HEK293T (cell line): Measurements from ENCODE around the gene KCND3.

Experiments used
- CTCF ChIA-PET: fragments of 350-600 bp; formaldehyde crosslinking; extraction: SDS; loops from one replicate; lab custom pipeline; 2021; ENCODE audit warnings: antibody characterized with exemption, inconsistent platforms; lab: Yijun Ruan, JAX
- POLR2A ChIA-PET: fragments of 350-600 bp; formaldehyde crosslinking; extraction: SDS; loops from one replicate; lab custom pipeline; 2020; ENCODE audit warnings: antibody characterized with exemption, inconsistent platforms; lab: Yijun Ruan, JAX
- DNase-seq: peaks from one replicate; pipeline ENCODE4 v3.0.0; 2012; ENCODE audit warnings: mixed read lengths; ENCODE audit errors: extremely low spot score
- ARNT ChIP-seq: fragments of 450-650 bp; IDR thresholded peaks from 2 replicates; pipeline ENCODE4 v1.6.1; 2017; ENCODE audit warnings: mild to moderate bottlenecking
- BHLHE40 ChIP-seq: fragments of 450-650 bp; IDR thresholded peaks from 2 replicates; pipeline ENCODE4 v1.6.1; 2016; ENCODE audit warnings: mild to moderate bottlenecking, moderate library complexity, borderline replicate concordance
- CTBP1 ChIP-seq: fragments of 450-650 bp; IDR thresholded peaks from 2 replicates; pipeline ENCODE4 v1.6.1; 2016; ENCODE audit warnings: borderline replicate concordance
- ELF4 ChIP-seq: fragments of 450-650 bp; IDR thresholded peaks from 2 replicates; pipeline ENCODE4 v1.6.1; 2017; ENCODE audit warnings: antibody characterized with exemption
- FOXA1 ChIP-seq: fragments of 450-650 bp; IDR thresholded peaks from 2 replicates; pipeline ENCODE4 v1.6.1; 2016; ENCODE audit warnings: mild to moderate bottlenecking
- FOXK2 ChIP-seq: fragments of 450-650 bp; IDR thresholded peaks from 2 replicates; pipeline ENCODE4 v1.6.1; 2016; ENCODE audit warnings: mild to moderate bottlenecking
- FOXM1 ChIP-seq: fragments of 450-650 bp; IDR thresholded peaks from 2 replicates; pipeline ENCODE4 v1.6.1; 2017; ENCODE audit warnings: mild to moderate bottlenecking, borderline replicate concordance
- HDGF ChIP-seq: fragments of 450-650 bp; IDR thresholded peaks from 2 replicates; pipeline ENCODE4 v1.6.1; 2017; ENCODE audit warnings: antibody characterized with exemption, borderline replicate concordance
- L3MBTL2 ChIP-seq: fragments of 450-650 bp; conservative IDR thresholded peaks from 2 replicates; pipeline ENCODE4 v1.6.1; 2016; ENCODE audit warnings: mild to moderate bottlenecking
- LEF1 ChIP-seq: fragments of 450-650 bp; IDR thresholded peaks from 2 replicates; pipeline ENCODE4 v1.6.1; 2017; ENCODE audit warnings: mild to moderate bottlenecking, borderline replicate concordance
- NFRKB ChIP-seq: fragments of 450-650 bp; IDR thresholded peaks from 2 replicates; pipeline ENCODE4 v1.6.1; 2016; ENCODE audit warnings: mild to moderate bottlenecking, moderate library complexity
- SP1 ChIP-seq: fragments of 450-650 bp; IDR thresholded peaks from 2 replicates; pipeline ENCODE4 v1.6.1; 2017
- SUZ12 ChIP-seq: fragments of 450-650 bp; IDR thresholded peaks from 2 replicates; pipeline ENCODE4 v1.6.1; 2016; ENCODE audit warnings: mild to moderate bottlenecking
- TARDBP ChIP-seq: fragments of 450-650 bp; IDR thresholded peaks from 2 replicates; pipeline ENCODE4 v1.6.1; 2016
- ZNF384 ChIP-seq: fragments of 450-650 bp; IDR thresholded peaks from 2 replicates; pipeline ENCODE4 v1.6.1; 2016
- TF ChIP-seq, protein P1 (sequence below): fragments of 450-650 bp; IDR thresholded peaks from 2 replicates; pipeline ENCODE4 v1.6.1; 2016

Gene KCND3

DNA sequence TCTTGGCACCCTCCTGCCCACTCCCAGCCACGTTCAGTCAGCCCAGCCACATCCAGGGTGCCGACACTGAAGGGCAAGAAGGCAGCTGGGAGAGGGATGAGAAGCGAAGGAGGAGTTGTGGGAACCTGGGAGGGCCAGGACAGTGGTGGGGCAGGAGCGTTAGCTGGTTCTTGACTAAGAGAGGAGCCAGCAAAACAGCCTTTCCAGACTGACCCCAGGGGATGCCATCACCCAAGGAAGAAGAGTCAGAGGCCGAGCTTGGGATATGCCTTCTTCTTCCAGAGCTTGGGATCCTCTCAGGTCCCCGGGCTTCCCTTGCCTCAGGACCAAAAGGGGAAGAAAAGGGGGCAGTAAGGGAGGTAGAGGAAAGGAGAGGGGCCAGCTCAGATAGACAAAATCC lies 257.5 kb downstream of the KCND3 start:
- TF ChIP-seq TARDBP (no peak), CTBP1 (no peak)
- DNase-seq = no peak
- POLR2A ChIA-PET = no interaction called here
- CTCF ChIA-PET = interaction anchor here (2.1 kb wide), 1 partner anchor 17 kb away, joined by 7 read pairs; no protein-coding TSS in a partner anchor

DNA sequence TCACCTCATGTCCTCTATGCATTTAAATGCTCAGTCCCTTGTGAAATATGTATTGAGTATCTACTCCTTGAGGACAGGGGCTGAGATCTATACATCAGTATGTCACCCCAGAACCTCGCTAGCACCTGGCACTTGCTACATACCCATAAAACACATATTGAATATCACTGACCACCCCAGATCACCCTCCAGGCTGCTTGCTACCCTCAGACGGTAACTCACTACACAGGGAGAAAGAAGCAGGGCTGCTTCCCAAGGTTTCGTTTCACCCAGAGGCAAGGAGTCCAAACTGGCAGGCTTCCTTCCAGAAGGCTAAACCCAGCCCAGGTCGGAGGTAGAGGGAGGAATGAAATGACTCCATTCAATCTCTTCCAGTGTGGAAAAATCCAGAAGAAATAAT lies 258.8 kb downstream of the KCND3 start:
- ChIA-PET CTCF (interaction anchor here (2.1 kb wide), 1 partner anchor 16 kb away, joined by 7 read pairs; no protein-coding TSS in a partner anchor), POLR2A (no interaction called here)
- TF ChIP-seq SUZ12 (no peak), FOXK2 (no peak), FOXM1 (no peak), FOXA1 (no peak), NFRKB (no peak), TARDBP (no peak), L3MBTL2 (no peak), HDGF (no peak), BHLHE40 (no peak), SP1 (no peak), LEF1 (no peak), ELF4 (no peak)
- TF ChIP-seq, protein P1, sequence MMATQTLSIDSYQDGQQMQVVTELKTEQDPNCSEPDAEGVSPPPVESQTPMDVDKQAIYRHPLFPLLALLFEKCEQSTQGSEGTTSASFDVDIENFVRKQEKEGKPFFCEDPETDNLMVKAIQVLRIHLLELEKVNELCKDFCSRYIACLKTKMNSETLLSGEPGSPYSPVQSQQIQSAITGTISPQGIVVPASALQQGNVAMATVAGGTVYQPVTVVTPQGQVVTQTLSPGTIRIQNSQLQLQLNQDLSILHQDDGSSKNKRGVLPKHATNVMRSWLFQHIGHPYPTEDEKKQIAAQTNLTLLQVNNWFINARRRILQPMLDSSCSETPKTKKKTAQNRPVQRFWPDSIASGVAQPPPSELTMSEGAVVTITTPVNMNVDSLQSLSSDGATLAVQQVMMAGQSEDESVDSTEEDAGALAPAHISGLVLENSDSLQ = no peak
- DNase-seq = no peak

DNA sequence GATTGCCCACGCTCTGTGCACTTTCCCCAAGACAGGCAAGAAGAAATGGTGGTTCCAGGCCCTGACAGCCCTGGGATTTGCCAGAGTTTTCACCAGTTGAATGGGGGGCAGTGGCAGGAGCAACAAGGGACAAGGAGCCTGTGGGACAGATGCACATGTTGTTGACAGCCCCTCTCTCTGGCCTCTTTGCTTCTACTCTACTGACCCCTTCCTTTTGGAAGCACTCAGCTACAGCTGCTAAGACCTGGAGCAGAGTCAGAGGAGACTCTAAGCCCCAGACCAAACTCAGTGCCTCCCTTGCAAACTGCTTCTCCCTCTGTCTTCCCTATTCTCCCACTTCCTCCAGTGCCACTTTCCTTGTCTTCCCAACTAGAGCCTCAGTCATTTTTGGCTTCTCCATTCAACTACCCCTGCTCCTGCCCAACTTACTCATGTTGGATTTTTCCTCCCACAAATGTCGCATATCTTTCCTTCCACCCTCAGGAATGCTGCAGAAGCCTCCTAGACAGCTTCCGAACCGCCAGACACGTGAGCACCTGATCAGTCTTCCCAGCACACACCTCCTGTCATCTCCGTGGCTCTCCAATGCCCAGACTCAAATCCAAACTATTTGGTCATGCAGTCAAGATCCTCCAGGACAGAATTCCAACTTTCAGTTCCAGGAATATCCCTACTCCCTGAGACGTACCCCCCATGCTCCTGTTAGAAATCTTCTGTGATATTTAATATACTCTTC lies 259.4 kb downstream of the KCND3 start:
- POLR2A ChIA-PET = no interaction called here
- CTCF ChIA-PET = interaction anchor here (2.1 kb wide), 1 partner anchor 15 kb away, joined by 7 read pairs; no protein-coding TSS in a partner anchor

DNA sequence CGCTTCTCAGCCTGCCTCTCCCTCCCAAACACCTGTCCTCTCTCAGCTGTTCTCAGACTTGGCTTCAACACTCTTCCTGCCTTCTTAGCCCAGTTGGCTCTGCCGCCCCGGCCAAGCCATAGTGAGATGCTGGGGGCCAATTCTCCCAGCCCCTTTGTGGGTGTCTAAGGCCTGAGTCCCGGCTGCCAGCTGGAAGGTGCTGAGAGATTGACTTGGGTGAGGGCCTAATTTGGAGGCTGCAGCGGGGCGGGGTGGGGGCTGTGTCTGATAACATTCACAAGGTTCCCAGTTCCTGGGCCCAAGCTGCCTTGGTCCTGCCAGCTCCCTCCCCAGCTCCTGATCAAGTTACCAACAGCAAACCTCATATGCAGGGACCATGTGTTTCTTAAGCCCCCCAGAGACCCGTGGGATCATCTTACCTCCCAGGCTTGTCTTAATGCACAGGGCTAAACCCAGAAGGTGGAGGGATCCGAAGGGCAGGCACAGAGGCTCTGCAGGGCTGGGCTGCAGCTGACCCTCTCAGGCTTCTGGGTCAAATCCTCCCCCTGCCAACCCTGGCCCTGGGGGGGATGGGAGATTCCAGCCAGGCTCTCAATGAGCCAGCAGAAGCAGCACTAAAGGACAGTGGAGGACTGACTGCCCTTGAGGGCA lies 260.1 kb downstream of the KCND3 start:
- DNase-seq = no peak
- ChIA-PET CTCF (no interaction called here), POLR2A (interaction anchor here (0.9 kb wide), 1 partner anchor 10 kb away, joined by 3 read pairs; the partner anchor contains the start of gene INKA2)
- TF ChIP-seq ARNT (no peak), HDGF (no peak), CTBP1 (no peak), ELF4 (no peak), SP1 (no peak), L3MBTL2 (no peak), TARDBP (no peak), NFRKB (no peak), SUZ12 (no peak), ZNF384 (no peak), LEF1 (no peak), FOXM1 (no peak), FOXA1 (no peak), BHLHE40 (no peak), FOXK2 (no peak)
- TF ChIP-seq, protein P1 = no peak

More for the DNA sequence above, 259.4 kb downstream of the KCND3 start:
- DNase-seq = no peak
- TF ChIP-seq NFRKB (no peak), FOXA1 (no peak), HDGF (no peak), ZNF384 (no peak), CTBP1 (no peak), SUZ12 (no peak), LEF1 (no peak), TARDBP (no peak), L3MBTL2 (no peak), ARNT (no peak), SP1 (no peak), FOXM1 (no peak), ELF4 (no peak), FOXK2 (no peak), BHLHE40 (no peak)
- TF ChIP-seq, protein P1 = no peak

DNA sequence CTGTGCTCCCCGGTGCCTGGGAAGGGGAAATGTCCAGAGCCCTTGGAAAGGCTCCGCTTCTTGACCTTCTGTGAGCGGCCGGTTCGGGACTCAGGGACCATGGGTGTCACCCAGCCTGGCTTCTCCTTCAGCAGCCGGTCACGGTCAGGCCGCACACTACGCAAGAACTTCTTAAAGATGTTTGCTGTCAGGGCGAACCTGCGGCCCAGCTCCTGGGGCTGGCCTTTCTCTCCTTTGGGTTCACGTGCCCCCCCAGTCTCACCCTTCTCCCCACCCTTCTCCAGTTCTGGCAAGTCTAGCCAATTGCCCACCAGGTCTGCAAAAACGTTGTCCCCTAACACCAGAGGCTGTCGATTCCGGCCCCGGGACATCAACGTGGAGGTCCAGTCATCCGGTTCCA lies 262.4 kb downstream of the KCND3 start:
- DNase-seq = no peak
- ChIA-PET POLR2A (interaction anchor here (1.3 kb wide), 1 partner anchor 28 kb away, joined by 4 read pairs; no protein-coding TSS in a partner anchor), CTCF (no interaction called here)
- no peak for TF ChIP-seq ZNF384
- no peak for TF ChIP-seq BHLHE40
- no peak for TF ChIP-seq CTBP1
- no peak for TF ChIP-seq ARNT

DNA sequence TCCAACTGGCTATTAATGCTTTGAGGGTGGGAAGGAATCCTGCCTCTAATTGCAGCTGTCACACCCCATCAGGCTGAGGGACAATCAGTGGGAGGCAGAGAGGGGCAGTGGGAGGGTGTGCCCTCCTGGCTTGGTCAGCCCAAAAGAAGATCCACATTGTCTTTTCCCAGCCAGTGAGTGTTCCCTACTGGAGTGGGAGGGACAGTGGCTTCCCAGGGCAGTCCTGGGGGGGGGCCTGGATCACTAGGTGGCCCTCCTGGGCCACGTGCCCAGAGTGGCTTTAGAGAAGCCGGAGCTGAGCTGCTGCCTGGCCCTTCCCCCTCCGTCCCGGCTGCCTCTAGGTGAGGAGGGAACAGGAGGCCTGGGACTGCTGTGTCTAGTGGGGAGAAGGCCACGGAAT lies 264.3 kb downstream of the KCND3 start:
- CTCF ChIA-PET = no interaction called here
- TF ChIP-seq TARDBP (no peak), SUZ12 (no peak), NFRKB (no peak), ELF4 (no peak), HDGF (no peak), FOXA1 (no peak), FOXK2 (no peak), FOXM1 (no peak), ARNT (no peak), CTBP1 (no peak)
- no peak for DNase-seq
- POLR2A ChIA-PET = interaction anchor here (1.0 kb wide), 1 partner anchor 14 kb away, joined by 5 read pairs; the partner anchor contains the start of gene INKA2
